Stimulated activated CD4-positive, alpha-beta T cell treated with anti-CD3 and anti-CD28 coated beads, TNF-alpha, amount 100 ng/mL, for 1 hour (primary cell): ENCODE results near the gene ADD2.
A peak's percentile ranks its signal among the peaks of the same experiment; 100 is the strongest.
"Not testable (repeated sequence)": the region's sequence is repeated elsewhere in the genome, so short reads cannot be mapped to it uniquely, and the experiment has no call there.

ENCODE experiments used
- DNase-seq, 3 donors: peaks; one replicate each; pipeline ENCODE4 v3.0.0-alpha.2; 2020; ENCODE audit warnings: low read depth in 3 of 3, low spot score in 1 of 3

ADD2 gene

GRCh38 chr2:70767699-70768589 lies at the start of gene ADD2:
TSS of gene ADD2 (minus strand) at chr2:70768200. CDS start at chr2:70706408, 61,792 bp downstream.
- peak in 2 of 3 donors; percentile 7 to 28 for DNase-seq

- no peak for DNase-seq
These were observed 49.4 kb upstream of the ADD2 start for GRCh38 chr2:70817284-70817954.

GRCh38 chr2:70816726-70817125 lies 48.7 kb upstream of the ADD2 start:
- DNase-seq = no peak

- DNase-seq = no peak
These were observed 41.3 kb upstream of the ADD2 start for GRCh38 chr2:70808983-70809958.

GRCh38 chr2:70807828-70808118 lies 39.8 kb upstream of the ADD2 start:
- DNase-seq = no peak

- DNase-seq = no peak
These were observed 39.3 kb upstream of the ADD2 start for GRCh38 chr2:70807102-70807827.

GRCh38 chr2:70806620-70807019 lies 38.6 kb upstream of the ADD2 start:
- no peak for DNase-seq

GRCh38 chr2:70806013-70806412 lies 38.0 kb upstream of the ADD2 start:
- no peak for DNase-seq

- no peak for DNase-seq
These were observed 33.7 kb upstream of the ADD2 start for GRCh38 chr2:70801607-70802263.

GRCh38 chr2:70799706-70800105 lies 31.7 kb upstream of the ADD2 start:
- no peak for DNase-seq

GRCh38 chr2:70797996-70798395 lies 30.0 kb upstream of the ADD2 start:
- DNase-seq = not testable (repeated sequence)

GRCh38 chr2:70797506-70797905 lies 29.5 kb upstream of the ADD2 start:
- no peak for DNase-seq

- DNase-seq = no peak
These were observed 28.3 kb upstream of the ADD2 start for GRCh38 chr2:70796262-70796661.

- no peak for DNase-seq
These were observed 27.4 kb upstream of the ADD2 start for GRCh38 chr2:70795164-70795995.

GRCh38 chr2:70793450-70793849 lies 25.4 kb upstream of the ADD2 start:
- no peak for DNase-seq

- DNase-seq = no peak
These were observed 22.3 kb upstream of the ADD2 start, which contains the start of gene FIGLA for GRCh38 chr2:70790136-70790828. TSS of gene FIGLA (minus strand) at chr2:70790643. CDS start at chr2:70790638, 5 bp downstream.

GRCh38 chr2:70789304-70790135 lies 21.5 kb upstream of the ADD2 start:
- peak in 2 of 3 donors; percentile 37 to 51 for DNase-seq
